HepG2 (cell line): Measurements from ENCODE around the gene CLASP1. TPM values are rescaled to one million over a fixed set of nuclear protein-coding genes. Genes with fewer than 3 reads are reported as not detected.

Experiments
- FOXP4 ChIP-seq: sonication (generic); formaldehyde crosslinking; IDR thresholded peaks from 2 replicates; pipeline ENCODE4 v1.4.0; 2020; ENCODE audit warnings: missing genetic modification reagents
- GLMP ChIP-seq: sonication (generic); formaldehyde crosslinking; IDR thresholded peaks from 2 replicates; pipeline ENCODE4 v1.9.0; 2021; ENCODE audit warnings: missing genetic modification reagents, mild to moderate bottlenecking, borderline replicate concordance
- HDAC2 ChIP-seq: sonication (generic); formaldehyde crosslinking; IDR thresholded peaks from 2 replicates; pipeline ENCODE4 v1.4.0; 2020; ENCODE audit warnings: missing genetic modification reagents
- KDM1A ChIP-seq: IDR thresholded peaks from 2 replicates; pipeline ENCODE4 v1.6.1; 2016; ENCODE audit warnings: missing compliant biosample characterization
- POLR2A ChIP-seq, 2 experiments: IDR thresholded peaks; 2 replicates each; pipeline ENCODE4 v1.6.1; 2011; ENCODE audit warnings: low read depth in 2 of 2, low read length in 2 of 2, mild to moderate bottlenecking in 1 of 2, moderate library complexity in 1 of 2; ENCODE audit not compliant: insufficient read depth in 1 of 2
- RXRA ChIP-seq: sonication (generic); formaldehyde crosslinking; IDR thresholded peaks from 2 replicates; pipeline ENCODE4 v1.5.1; 2020; ENCODE audit warnings: missing genetic modification reagents
- ZHX2 ChIP-seq, 2 experiments: sonication (generic) in 1 of 2; formaldehyde crosslinking in 1 of 2; IDR thresholded peaks; 2 replicates each; pipeline versions ENCODE4 v1.6.1 to v1.9.0; 2014 to 2022; ENCODE audit warnings: antibody characterized with exemption in 1 of 2, borderline replicate concordance in 1 of 2, inconsistent platforms in 1 of 2, low read depth in 1 of 2, missing genetic modification reagents in 1 of 2
- ZMAT3 ChIP-seq: sonication (generic); formaldehyde crosslinking; conservative IDR thresholded peaks from 2 replicates; pipeline ENCODE4 v1.7.0; 2021; ENCODE audit warnings: missing genetic modification reagents
- ZNF232 ChIP-seq: sonication (generic); formaldehyde crosslinking; IDR thresholded peaks from 2 replicates; pipeline ENCODE4 v1.4.0; 2020; ENCODE audit warnings: missing genetic modification reagents, borderline replicate concordance
- ZNF546 ChIP-seq: sonication (generic); formaldehyde crosslinking; conservative IDR thresholded peaks from 2 replicates; pipeline ENCODE4 v1.8.1; 2023; ENCODE audit warnings: mild to moderate bottlenecking, missing genetic modification reagents
- ZNF577 ChIP-seq: sonication (generic); formaldehyde crosslinking; IDR thresholded peaks from 2 replicates; pipeline ENCODE4 v1.4.0; 2020; ENCODE audit warnings: mild to moderate bottlenecking, low read depth, missing genetic modification reagents, borderline replicate concordance
- polyA plus RNA-seq, 8 experiments: library from polyadenylated mRNA; depleted of rRNA in 3 of 8; stranded (reverse) in 7 of 8; unstranded in 1 of 8; fragments of >200 nt; fragmentation: Illumina TruSeq in 4 of 8; extraction: Trizol in 4 of 8; gene quantifications; 2 replicates each; pipeline versions ENCODE4 v1.2.1 to v1.2.3, GENCODE V29; 2011 to 2016; ENCODE audit warnings: low read depth in 4 of 8, missing spikeins in 1 of 8, mixed read lengths in 1 of 8; ENCODE audit not compliant: insufficient read depth in 1 of 8
- total RNA-seq, 5 experiments: library from RNA; depleted of rRNA; stranded (reverse); fragments of >200 nt; fragmentation: Illumina TruSeq; extraction: Trizol; gene quantifications; 2 replicates each; pipeline ENCODE4 v1.2.3, GENCODE V29; 2016; ENCODE audit warnings: low read depth in 1 of 5
- TF ChIP-seq, protein P1 (sequence below): sonication (generic); formaldehyde crosslinking; conservative IDR thresholded peaks from 2 replicates; pipeline ENCODE4 v1.8.0; 2022; ENCODE audit warnings: low read depth, missing genetic modification reagents

Gene CLASP1
- total and polyA plus RNA-seq, 2 of the 13 experiments (the other 11 are each of a cell fraction or from before 2014, with no cell fraction given): 11.7 to 47.9 TPM

- TF ChIP-seq ZHX2 (IDR thresholded peaks at IDR 0.05; ENCODE audit: low read depth): no peak
- TF ChIP-seq ZHX2 (CRISPR knock-in tag; IDR thresholded peaks at IDR 0.05; ENCODE audit: borderline replicate concordance): no peak
- TF ChIP-seq FOXP4 (CRISPR knock-in tag): no peak
- TF ChIP-seq ZMAT3: no peak
- TF ChIP-seq KDM1A (CRISPR knock-in tag): no peak
- TF ChIP-seq, protein P1, sequence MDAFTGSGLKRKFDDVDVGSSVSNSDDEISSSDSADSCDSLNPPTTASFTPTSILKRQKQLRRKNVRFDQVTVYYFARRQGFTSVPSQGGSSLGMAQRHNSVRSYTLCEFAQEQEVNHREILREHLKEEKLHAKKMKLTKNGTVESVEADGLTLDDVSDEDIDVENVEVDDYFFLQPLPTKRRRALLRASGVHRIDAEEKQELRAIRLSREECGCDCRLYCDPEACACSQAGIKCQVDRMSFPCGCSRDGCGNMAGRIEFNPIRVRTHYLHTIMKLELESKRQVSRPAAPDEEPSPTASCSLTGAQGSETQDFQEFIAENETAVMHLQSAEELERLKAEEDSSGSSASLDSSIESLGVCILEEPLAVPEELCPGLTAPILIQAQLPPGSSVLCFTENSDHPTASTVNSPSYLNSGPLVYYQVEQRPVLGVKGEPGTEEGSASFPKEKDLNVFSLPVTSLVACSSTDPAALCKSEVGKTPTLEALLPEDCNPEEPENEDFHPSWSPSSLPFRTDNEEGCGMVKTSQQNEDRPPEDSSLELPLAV (CRISPR knock-in tag): no peak
- TF ChIP-seq ZNF546: no peak
- no peak for TF ChIP-seq HDAC2 (CRISPR knock-in tag)
- TF ChIP-seq GLMP: no peak
- TF ChIP-seq POLR2A (IDR thresholded peaks at IDR 0.05; ENCODE audit: insufficient read depth in 1 of 2, low read depth in 2 of 2, low read length in 2 of 2): no peak
- no peak for TF ChIP-seq RXRA (CRISPR knock-in tag)
- no peak for TF ChIP-seq ZNF232
- no peak for TF ChIP-seq ZNF577
These were observed 5.4 kb downstream of the CLASP1 start (continued) for GRCh38 chr2:121643877-121644276.
